NCI-H1417 (cell line): ENCODE results near the gene PDE3B.
"Not testable (repeated sequence)": the region's sequence is repeated elsewhere in the genome, so short reads cannot be mapped to it uniquely, and the experiment has no call there.

Source experiments
- DNase-seq, 3 experiments: peaks; one replicate each; lab custom pipeline; 2025; lab: John Stamatoyannopoulos, UW

PDE3B gene

DNA sequence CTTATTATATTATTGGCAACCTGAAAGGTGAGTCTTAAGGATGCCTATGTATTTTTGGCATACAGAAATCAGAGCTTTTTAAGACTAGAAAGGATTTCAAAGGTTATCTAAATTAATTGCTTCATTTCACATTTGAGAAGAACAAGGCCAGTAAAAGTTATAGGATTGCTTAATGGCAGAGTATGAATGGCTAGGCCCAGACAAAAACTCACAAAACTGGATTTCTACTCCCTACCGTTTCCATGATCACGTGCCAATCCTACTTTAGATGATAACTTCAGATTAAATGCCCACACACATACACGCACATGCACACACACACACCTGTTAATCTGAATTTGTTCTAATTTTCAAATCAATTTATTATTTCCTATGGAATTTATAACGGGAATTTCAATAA lies 1.8 kb upstream of the PDE3B start:
- DNase-seq, result no peak

DNA sequence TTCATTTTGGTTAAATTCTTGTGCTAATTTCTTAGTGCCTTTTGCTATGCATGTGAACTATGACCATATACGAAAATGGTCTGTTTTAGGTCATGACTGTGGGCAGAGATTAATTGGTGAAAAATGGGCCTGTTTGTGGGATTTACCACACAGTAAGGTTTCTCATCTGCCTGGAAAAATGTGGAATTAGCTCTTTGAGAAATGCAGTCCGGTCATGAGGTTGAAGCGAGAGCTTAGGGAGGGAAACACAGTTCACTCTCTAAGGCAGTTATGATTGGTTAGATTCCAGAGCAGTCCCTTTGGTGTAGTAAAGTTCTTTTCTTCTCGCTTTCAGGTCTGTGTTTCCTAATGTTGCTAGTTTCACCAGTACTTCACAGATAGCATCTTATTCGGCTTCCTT lies 1.2 kb upstream of the PDE3B start:
- DNase-seq, result no peak

DNA sequence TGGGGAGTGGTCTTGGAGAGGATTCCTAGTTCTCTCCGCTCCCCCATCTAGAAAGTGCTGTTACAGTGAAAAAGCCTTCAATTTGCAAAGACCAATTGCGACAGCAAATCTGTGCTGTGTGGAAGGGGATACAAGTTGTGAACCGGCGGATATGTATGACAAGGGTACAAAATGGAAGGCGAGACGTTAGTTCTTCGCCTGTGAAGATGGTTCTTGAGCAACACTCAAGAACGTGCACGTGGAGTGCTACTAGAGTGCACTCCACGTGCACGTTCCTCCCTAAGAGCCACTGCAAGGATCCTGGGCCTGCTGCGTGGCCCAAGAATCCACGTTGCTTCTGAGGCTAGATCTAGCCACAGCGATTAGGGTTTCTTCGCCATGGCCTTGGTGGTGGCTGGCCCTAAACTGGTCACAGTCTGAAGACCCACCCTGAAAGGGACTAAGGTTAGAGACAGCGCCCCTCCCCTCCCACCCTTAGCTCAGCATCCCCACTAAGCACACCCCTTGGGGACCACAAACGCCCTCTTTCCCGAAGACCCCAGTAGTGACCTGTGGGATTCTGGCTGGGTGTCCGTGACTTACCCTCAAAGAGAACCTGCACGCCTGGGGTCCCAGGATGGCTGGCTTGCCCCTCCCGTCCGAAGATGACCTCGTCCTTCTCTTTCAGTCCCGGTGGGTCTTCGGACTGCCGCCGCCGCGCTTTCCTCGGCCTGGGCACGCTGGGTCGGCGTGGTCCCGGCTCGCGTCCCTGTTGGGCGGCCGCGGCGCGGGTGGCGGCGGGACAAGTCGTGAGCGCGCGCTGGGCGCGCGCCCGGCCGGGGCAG lies 519 bp upstream of the PDE3B start:
- DNase-seq, result peak in 2 of 3 experiments; percentile 36 to 48

DNA sequence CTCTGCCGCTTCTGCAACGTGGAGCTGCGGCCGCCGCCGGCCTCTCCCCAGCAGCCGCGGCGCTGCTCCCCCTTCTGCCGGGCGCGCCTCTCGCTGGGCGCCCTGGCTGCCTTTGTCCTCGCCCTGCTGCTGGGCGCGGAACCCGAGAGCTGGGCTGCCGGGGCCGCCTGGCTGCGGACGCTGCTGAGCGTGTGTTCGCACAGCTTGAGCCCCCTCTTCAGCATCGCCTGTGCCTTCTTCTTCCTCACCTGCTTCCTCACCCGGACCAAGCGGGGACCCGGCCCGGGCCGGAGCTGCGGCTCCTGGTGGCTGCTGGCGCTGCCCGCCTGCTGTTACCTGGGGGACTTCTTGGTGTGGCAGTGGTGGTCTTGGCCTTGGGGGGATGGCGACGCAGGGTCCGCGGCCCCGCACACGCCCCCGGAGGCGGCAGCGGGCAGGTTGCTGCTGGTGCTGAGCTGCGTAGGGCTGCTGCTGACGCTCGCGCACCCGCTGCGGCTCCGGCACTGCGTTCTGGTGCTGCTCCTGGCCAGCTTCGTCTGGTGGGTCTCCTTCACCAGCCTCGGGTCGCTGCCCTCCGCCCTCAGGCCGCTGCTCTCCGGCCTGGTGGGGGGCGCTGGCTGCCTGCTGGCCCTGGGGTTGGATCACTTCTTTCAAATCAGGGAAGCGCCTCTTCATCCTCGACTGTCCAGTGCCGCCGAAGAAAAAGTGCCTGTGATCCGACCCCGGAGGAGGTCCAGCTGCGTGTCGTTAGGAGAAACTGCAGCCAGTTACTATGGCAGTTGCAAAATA lies 816 bp downstream of the PDE3B start:
- peak; percentile 68 to 88 (median 88) for DNase-seq

DNA sequence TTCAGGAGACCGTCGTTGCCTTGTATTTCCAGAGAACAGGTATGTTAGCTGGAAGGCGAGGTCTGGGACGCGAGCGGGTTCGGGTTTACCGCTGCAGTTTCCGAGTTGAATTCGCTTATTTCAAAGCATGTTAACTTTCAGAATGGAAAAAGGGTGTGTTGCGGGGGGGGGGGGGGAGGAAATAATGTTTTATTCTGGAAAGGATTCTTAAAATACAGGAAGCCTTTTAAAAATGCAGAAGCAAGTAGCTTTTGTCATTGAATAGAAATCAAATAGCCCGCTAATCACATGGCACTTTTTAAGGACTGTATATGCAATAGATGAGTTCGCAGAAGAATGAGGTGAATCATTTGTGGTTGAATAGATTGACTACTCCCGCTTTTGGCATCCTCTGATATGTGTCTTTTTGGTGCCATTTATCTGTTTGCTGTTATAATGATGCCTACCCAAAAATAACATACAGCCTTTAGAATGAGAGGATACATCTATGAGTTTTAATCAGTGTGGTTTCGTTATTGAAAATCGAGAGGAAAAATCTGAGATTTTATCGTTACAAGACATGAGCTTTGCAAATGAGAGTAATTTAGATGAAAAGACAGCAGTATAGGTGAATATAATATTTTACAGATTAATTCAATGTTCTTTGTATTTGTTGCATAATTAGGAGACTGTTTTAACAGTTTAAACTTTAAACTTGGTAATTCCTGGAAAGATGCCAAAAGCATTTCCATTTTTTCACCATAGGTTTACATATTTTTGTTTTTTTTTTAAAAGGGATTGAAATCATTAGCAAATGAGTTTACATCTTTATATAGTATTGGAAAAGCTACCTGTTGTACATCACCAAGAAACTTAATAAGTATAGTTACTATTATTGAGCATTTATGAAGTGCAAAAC lies 1.7 kb downstream of the PDE3B start:
- peak in 2 of 3 experiments; percentile 49 to 67 for DNase-seq

DNA sequence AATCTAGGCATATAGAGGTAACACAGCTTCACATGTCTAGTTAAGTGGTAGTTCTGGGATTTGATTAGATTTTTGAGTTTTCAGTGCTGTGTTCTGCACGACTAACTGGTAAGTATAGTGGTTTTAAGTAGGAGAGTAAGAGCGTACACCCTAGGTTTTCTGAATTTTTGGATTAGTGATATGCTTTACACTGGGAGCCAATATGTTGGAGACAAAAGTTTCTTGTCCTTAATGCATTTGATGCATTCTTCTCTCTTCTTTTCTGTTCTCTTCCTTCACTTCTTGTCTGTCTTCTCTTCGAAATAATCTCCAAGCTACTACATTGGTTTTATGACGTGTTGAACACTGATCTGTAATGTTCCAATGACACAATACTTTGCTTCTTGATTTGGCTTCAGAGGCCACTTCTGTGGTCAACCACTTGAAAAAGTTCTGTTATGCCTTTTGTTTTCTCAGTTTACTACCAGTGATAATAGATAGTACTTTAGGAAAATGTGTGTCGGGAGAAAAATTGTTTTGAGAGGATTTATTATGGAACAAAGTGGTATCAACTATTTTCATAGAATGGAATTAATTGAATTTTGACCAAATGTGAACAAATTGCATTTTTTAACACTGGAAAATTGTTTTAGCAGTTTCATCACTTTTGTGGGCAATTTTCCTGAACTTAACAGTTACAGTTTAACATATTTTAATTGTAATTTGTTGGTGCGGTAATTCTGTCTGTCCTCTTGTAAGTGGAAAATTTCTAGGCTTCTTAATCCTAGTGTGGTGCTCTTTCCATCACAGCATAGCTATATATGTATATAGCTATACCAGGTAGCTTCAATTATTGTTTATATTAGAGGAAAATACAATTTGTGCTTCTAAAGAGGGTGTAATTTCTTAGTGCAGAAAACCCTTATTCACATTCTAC lies 2.6 kb downstream of the PDE3B start:
- peak in 1 of 3 experiments; percentile 34 for DNase-seq

DNA sequence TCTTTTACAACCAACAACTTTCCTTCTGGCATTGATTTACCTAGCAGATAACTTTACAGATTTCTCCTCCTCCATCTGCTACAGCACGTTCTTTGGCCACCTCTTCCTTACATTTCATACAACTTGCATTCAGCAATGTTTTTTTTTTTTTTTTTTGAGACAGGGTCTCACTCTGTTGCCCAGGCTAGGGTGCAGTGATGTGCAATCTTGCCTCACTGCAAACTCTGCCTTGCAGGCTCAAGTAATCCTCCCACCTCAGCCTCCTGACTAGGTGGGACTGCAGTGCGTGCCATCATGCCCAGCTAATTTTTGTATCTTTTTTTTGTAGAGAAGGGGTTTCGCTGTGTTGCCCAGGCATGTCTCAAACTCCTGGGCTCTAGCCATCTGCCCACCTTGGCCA lies 6.5 kb downstream of the PDE3B start:
- DNase-seq, result no peak

DNA sequence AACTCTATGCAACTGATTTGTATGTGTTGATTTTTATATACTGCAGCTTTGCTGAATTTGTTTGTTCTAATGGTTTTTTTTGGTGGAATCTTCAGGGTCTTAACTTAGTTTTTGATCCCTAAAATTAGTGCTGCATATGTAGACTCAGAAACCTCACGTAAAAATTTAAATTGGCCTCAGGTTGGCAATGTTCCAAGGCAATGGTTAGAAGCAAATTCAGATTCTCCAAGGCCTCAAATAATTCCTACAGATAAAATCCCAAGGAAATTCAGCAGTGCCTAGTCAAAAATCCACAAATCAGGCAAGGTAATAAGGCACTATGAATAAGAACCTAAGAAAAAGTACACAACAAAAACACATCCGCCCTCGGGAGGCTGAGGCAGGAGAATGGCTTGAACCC lies 9.5 kb downstream of the PDE3B start:
- no peak for DNase-seq

DNA sequence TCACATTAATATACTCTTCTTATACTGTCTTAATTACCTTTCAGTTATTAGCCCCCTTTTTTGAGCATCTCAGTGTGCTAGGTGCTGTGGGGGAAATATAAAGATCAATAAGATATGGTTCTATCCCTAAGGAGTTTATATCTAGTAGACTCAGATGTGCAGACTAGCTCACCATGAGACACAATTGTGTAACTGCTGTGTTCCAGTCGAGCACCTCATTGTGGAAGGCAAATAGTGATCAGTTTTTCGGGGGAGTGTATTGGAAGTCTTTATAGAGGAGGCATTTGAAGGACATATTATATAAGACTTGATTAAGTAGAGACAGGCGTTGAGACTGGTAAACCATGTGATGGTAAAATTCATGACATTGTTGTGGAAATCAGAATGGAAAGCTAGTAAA lies 11.8 kb downstream of the PDE3B start:
- DNase-seq, result no peak

DNA sequence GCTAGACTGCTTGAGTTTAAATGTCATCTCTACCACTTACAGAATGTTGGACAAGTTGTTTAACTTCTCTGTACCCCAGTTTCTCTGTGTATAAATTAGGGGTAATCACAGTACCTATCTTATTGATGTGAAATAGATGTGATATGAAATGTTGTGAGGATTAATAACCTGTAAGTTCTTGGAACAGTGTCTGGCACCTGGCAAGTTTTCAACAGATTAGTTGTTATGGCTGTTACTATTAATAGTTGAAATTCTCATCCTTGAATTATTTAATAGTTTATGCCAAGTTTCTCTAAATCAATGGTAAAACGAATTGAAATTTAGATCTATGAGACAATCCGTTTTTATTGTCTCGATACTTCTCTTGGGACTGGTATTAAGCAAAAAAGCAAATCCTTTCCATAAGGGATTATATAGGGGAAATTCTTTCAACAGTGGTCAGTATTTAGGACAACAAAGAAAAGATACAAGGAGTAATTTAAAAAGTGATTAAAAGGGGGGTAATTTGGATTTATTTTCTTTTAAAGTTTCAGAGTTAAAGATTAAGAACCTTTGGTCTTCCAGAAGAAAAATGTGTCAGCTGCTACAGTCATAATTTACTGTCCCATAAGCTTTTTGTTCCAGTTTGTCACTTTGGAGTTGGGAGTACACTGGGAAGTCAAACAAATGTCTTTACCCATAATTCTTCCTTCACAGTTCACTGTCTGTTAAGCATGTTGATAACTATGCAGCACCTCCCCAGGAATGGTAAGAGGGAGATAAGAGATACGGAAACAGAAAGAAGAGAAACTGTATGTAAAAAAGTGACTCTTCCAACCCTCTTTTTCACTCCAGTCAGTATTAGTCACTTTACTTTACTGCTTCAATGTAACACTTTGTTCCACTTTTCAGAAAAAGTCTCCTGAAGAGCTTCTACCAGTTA lies 13.2 kb downstream of the PDE3B start:
- no peak for DNase-seq

DNA sequence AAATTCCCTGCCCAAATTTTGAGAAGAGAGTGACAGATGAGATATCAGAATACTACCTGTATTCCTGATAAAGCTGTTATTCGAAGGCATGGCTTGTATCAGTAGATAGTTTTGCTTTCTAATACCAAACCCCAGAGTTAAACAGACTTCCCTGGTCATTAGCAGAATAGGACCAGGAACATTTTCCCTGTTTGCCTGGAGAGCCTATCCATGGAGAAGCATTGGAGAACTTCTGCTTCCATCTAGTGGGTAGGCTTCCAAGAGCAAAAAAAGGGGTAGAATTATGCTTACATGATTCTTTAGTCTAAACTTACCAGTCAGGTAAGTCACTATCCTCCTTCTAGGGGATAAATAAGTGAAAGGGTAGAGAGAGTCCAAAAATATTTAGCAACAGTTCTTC lies 14.2 kb downstream of the PDE3B start:
- DNase-seq, result no peak

DNA sequence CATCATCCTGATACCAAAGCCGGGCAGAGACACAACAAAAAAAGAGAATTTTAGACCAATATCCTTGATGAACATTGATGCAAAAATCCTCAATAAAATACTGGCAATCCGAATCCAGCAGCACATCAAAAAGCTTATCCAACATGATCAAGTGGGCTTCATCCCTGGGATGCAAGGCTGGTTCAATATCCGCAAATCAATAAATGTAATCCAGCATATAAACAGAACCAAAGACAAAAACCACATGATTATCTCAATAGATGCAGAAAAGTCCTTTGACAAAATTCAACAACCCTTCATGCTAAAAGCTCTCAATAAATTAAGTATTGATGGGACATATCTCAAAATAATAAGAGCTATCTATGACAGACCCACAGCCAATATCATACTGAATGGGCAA lies 21.3 kb downstream of the PDE3B start:
- not testable (repeated sequence) for DNase-seq

DNA sequence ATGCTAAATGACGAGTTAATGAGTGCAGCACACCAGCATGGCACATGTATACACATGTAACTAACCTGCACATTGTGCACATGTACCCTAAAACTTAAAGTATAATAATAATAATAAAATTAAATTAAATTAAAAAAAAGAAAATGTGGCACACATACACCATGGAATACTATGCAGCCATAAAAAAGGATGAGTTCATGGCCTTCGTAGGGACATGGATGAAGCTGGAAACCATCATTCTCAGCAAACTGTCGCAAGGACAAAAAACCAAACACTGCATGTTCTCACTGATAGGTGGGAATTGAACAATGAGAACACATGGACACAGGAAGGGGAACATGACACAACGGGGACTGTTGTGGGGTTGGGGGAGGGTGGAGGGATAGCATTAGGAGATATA lies 23.7 kb downstream of the PDE3B start:
- DNase-seq, result not testable (repeated sequence)

DNA sequence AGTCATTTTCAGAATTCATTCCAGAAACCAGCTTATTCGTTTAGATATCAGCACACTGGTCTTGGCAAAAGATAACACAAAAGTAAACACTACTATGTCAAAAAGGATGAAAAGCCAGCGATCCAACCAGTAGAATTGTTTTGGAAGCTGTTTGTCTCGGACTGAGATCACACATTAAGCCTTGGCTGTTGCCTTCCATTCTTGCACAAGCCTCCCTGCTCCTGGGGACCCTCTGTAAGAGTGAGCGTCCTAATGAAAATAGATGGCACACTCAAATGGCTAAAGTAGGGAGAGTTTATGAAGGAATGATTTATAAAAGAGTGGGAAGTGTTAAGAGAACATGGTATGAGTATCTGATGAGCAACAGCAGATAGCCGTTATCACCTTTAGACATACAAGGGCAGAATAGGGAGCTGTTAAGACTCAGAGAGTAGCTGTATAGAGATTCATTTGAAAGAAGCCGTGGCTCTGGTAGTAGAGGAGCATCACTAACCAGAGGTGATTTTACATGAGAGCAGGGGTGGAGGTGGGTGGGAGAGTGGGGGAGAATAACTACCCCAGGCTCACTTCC lies 25.2 kb downstream of the PDE3B start:
- no peak for DNase-seq

DNA sequence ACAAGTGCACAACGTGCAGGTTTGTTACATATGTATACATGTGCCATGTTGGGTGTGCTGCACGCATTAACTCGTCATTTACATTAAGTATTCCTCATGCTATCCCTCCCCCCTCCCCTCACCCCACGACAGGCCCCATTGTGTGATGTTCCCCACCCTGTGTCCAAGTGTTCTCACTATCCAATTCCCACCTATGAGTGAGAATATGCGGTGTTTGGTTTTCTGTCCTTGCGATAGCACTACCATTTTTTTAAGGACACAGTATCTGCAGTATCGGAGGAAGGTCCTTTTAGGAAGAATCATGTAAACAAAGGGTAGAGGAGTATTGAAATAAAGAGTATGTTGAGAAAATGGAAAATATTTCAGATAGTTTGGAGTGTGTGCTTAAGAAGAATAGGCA lies 25.9 kb downstream of the PDE3B start:
- DNase-seq, result no peak

DNA sequence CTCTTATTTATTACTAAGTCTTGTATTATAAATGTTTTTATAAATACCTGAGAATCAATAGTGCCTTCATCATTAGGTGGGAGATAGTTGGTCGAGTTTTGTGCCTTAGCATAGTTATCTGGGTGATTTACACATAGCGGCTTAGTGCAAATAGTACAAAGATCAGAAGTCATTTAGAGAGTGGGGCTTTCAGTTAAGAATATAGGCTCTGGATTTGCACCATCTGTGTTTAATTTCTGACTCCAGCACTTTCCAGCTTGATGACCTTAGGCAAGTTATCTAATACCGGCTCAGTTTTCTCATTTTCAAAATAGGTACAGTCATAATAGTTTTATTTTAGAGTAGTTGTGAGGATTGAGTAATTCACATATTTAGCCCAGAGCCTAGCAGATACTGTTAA lies 26.4 kb downstream of the PDE3B start:
- no peak for DNase-seq

DNA sequence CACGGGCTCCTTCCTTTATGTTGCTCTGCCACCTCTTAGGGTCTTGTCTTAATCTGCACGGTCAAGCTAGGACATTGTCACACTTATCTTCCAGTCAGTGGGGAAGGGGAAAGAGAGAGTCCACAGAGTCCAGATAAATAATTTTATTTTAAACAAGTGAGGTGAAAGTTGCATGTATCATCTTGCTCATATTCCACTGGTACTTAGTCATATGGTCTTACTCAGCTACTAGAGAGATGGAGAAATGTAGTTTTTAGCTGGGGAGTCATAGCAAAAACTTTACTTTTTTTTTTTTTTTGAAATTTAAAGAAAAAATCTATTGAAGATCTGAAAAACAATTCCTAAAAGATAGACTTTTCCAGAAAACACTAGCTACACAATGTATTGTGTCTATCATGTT lies 29.0 kb downstream of the PDE3B start:
- DNase-seq, result no peak

DNA sequence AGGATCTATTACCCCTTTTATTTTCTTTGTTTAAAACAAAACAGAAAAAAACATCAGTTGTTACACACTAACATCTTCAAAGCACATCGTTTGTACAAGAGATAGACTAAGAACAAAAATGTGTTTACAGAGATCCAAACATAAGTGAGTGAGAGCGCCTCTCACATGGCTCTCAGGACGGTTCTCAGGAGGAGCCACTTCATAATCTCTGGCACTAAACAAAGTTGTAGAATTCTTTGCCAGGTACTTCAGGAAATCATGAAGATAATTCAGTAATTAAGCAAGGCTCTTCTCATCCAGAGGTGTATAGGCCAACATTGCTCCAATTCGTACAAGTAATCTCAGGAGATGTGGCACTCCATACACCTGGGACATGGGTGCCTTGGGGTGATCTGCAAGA lies 29.8 kb downstream of the PDE3B start:
- DNase-seq, result no peak

DNA sequence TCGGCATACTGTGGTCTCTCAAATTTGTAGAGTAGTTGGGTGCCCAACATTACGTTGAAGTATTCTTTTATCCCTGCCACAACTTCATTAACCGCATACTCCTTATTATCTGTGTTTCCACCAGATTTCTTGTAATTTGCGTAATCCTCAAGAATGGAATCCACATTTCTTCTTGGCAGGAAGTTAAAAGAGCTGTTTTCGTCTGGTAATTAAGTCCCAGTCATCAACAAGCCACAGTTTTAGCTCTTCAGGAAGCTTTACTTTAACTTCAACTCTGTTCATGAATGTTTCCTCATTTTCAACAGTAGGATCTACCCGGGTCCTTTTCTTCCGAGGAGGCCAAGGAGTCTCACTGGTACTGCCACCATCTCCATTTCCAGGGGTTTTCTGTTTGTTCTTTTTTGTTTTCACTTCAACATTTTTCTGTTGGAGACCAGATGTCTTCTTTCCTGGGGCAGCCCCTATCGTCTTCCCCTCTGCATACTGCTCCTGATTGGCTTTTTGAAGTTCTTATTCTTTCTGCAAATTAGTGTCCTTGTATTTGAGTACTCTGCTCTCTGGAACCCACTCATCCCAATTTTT lies 30.3 kb downstream of the PDE3B start:
- no peak for DNase-seq
